ENCODE results near the gene ALDH3A1.

DNA sequence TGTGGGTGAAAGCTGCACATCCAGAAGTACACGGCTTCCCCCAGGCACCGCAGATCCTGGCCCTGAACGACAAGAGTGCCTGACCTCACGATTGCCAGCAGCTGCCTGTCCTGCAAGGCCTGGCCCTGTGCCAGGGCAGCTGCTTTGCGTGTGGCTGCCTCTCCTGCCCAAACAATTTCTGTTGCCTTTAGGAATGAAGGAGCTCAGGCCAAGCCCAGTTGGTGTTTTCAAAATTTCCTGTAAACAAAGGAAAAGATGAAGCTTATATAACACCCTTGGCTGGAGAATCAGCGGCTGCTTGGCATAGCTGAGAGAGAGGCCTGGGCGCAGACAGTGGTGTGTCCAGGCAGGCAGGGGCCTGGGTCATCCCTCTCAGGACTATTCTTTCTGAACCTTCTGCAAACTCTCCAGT is 20.0 kb downstream of the ALDH3A1 start:
- TF ChIP-seq, protein P1, sequence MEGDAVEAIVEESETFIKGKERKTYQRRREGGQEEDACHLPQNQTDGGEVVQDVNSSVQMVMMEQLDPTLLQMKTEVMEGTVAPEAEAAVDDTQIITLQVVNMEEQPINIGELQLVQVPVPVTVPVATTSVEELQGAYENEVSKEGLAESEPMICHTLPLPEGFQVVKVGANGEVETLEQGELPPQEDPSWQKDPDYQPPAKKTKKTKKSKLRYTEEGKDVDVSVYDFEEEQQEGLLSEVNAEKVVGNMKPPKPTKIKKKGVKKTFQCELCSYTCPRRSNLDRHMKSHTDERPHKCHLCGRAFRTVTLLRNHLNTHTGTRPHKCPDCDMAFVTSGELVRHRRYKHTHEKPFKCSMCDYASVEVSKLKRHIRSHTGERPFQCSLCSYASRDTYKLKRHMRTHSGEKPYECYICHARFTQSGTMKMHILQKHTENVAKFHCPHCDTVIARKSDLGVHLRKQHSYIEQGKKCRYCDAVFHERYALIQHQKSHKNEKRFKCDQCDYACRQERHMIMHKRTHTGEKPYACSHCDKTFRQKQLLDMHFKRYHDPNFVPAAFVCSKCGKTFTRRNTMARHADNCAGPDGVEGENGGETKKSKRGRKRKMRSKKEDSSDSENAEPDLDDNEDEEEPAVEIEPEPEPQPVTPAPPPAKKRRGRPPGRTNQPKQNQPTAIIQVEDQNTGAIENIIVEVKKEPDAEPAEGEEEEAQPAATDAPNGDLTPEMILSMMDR (IDR thresholded peaks at IDR 0.05) = no peak
- TF ChIP-seq, protein P2, sequence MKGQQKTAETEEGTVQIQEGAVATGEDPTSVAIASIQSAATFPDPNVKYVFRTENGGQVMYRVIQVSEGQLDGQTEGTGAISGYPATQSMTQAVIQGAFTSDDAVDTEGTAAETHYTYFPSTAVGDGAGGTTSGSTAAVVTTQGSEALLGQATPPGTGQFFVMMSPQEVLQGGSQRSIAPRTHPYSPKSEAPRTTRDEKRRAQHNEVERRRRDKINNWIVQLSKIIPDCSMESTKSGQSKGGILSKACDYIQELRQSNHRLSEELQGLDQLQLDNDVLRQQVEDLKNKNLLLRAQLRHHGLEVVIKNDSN (CRISPR knock-in tag; IDR thresholded peaks at IDR 0.05) = no peak
- TF ChIP-seq ETV6 (CRISPR knock-in tag; IDR thresholded peaks at IDR 0.05) (no peak), IRF2 (CRISPR knock-in tag; IDR thresholded peaks at IDR 0.05; ENCODE audit: borderline replicate concordance, low read depth) (no peak), CREM (CRISPR knock-in tag; IDR thresholded peaks at IDR 0.05) (no peak), ERG (CRISPR knock-in tag; IDR thresholded peaks at IDR 0.05) (no peak), TEAD4 (CRISPR knock-in tag; IDR thresholded peaks at IDR 0.05) (no peak), CREB1 (CRISPR knock-in tag; IDR thresholded peaks at IDR 0.05) (no peak), ZNF263 (CRISPR knock-in tag; IDR thresholded peaks at IDR 0.05; ENCODE audit: low read depth) (no peak), ZSCAN18 (CRISPR knock-in tag; IDR thresholded peaks at IDR 0.05) (no peak)
